Upper lobe of left lung (tissue), 4 donors: Measurements from ENCODE around the gene TMPRSS6.

Experiments
- EP300 ChIP-seq, 4 donors: sonication (generic); formaldehyde crosslinking; IDR thresholded peaks; one replicate each; pipeline ENCODE4 v1.5.1; 2017; ENCODE audit warnings: antibody characterized with exemption in 4 of 4, control low read depth in 2 of 4
- POLR2AphosphoS5 ChIP-seq, 2 donors: sonication (generic); formaldehyde crosslinking; IDR thresholded peaks; one replicate each; pipeline ENCODE4 v1.5.1; 2017; ENCODE audit warnings: antibody characterized with exemption in 2 of 2
- TF ChIP-seq, protein P1 (sequence below), 6 experiments: fragments of 450-650 bp in 4 of 6; fragments of 200-600 bp in 2 of 6; sonication (generic) in 2 of 6; IDR thresholded peaks; one replicate each; pipeline ENCODE4 v1.5.1; 2016 to 2019; ENCODE audit warnings: antibody characterized with exemption in 6 of 6

DNA sequence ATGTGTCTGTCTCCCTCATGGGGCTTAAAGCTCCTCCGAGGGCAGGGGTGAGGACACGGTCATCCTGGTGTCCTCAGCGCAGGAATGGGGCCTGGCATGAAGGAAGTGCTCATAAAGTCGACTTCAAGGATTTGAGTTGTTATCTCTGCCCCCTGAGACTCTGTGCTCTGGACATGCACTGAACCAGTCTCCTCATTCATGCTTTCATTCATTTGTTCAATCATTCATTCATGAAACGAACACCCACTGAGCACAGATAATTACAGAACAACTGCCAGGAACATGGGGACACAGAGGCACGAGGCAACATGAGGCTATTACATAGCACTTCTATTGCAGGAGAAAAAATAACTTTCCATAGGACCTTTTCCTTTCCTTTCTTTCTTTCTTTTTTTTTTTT is 16.5 kb downstream of the TMPRSS6 start:
- TF ChIP-seq, protein P1, sequence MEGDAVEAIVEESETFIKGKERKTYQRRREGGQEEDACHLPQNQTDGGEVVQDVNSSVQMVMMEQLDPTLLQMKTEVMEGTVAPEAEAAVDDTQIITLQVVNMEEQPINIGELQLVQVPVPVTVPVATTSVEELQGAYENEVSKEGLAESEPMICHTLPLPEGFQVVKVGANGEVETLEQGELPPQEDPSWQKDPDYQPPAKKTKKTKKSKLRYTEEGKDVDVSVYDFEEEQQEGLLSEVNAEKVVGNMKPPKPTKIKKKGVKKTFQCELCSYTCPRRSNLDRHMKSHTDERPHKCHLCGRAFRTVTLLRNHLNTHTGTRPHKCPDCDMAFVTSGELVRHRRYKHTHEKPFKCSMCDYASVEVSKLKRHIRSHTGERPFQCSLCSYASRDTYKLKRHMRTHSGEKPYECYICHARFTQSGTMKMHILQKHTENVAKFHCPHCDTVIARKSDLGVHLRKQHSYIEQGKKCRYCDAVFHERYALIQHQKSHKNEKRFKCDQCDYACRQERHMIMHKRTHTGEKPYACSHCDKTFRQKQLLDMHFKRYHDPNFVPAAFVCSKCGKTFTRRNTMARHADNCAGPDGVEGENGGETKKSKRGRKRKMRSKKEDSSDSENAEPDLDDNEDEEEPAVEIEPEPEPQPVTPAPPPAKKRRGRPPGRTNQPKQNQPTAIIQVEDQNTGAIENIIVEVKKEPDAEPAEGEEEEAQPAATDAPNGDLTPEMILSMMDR (IDR thresholded peaks at IDR 0.05), result no peak
- TF ChIP-seq POLR2AphosphoS5 (IDR thresholded peaks at IDR 0.05), result no peak
- no peak for TF ChIP-seq EP300 (IDR thresholded peaks at IDR 0.05)
